Keratinocyte (primary cell): ENCODE results near the gene ZNF586.

Experiments used
- EZH2 ChIP-seq: IDR thresholded peaks from one replicate; pipeline ENCODE4 v1.6.1; 2012; ENCODE audit warnings: inconsistent platforms, mild to moderate bottlenecking, low read length, moderate library complexity
- TF ChIP-seq, protein P1 (sequence below), 3 experiments: IDR thresholded peaks in 1 of 3; conservative IDR thresholded peaks in 1 of 3; optimal IDR thresholded peaks in 1 of 3; 2 replicates in 2 of 3; 3 replicates in 1 of 3; pipeline versions ENCODE3 to v1.5.1; 2011; ENCODE audit warnings: low read length in 3 of 3, mild to moderate bottlenecking in 3 of 3, moderate library complexity in 2 of 3, control low read depth in 1 of 3, inconsistent platforms in 1 of 3; ENCODE audit not compliant: insufficient read depth in 2 of 3; ENCODE audit errors: extremely low read depth in 1 of 3

DNA sequence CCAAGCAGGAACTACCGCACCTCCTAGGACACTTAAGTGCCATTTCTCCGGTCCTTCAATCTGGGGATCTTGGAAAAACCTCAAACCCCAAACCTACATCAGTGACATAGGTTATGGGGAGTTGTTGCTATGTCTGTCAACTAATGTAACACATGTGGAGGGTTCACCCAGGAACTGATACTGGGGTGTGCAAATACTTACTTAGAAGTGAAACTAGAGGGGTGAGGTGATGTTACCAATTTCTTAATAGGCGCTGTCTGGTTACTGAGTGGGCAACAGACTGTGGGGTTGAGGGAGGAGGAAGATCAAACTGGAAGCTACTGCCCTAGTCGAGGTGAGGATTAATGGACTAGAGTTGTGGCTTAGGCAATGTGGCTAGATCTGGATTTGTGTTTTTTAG, 1.9 kb downstream of the ZNF586 start:
- TF ChIP-seq, protein P1, sequence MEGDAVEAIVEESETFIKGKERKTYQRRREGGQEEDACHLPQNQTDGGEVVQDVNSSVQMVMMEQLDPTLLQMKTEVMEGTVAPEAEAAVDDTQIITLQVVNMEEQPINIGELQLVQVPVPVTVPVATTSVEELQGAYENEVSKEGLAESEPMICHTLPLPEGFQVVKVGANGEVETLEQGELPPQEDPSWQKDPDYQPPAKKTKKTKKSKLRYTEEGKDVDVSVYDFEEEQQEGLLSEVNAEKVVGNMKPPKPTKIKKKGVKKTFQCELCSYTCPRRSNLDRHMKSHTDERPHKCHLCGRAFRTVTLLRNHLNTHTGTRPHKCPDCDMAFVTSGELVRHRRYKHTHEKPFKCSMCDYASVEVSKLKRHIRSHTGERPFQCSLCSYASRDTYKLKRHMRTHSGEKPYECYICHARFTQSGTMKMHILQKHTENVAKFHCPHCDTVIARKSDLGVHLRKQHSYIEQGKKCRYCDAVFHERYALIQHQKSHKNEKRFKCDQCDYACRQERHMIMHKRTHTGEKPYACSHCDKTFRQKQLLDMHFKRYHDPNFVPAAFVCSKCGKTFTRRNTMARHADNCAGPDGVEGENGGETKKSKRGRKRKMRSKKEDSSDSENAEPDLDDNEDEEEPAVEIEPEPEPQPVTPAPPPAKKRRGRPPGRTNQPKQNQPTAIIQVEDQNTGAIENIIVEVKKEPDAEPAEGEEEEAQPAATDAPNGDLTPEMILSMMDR (optimal IDR thresholded peaks at IDR 0.05 in 1 of 3, IDR thresholded peaks at IDR 0.05 in 1 of 3, conservative IDR thresholded peaks at IDR 0.05 in 1 of 3; ENCODE audit: extremely low read depth in 1 of 3, insufficient read depth in 2 of 3, low read length in 3 of 3): no peak
- TF ChIP-seq EZH2: no peak
